Smooth muscle cell (in vitro differentiated cells): ENCODE data around the gene SDK2. TPM values are rescaled to one million over a fixed set of nuclear protein-coding genes. Genes with fewer than 3 reads are reported as not detected.
A peak's percentile ranks its signal among the peaks of the same experiment; 100 is the strongest.

Experiments
- DNase-seq: peaks from one replicate; lab custom pipeline; 2025; ENCODE audit not compliant: unreplicated experiment; lab: John Stamatoyannopoulos, UW
- H2AFZ ChIP-seq: fragments of 200-600 bp; sonication (generic); 2 replicates; pipeline ENCODE4 v1.6.0; 2016; ENCODE audit warnings: antibody characterized with exemption, low read depth, mild to moderate bottlenecking
- H3F3A ChIP-seq: fragments of 200-600 bp; sonication (generic); 2 replicates; pipeline ENCODE4 v1.6.0; 2017; ENCODE audit warnings: antibody characterized with exemption, low read depth
- H3K27ac ChIP-seq: fragments of 200-600 bp; sonication (generic); 2 replicates; pipeline ENCODE4 v1.5.1; 2016; ENCODE audit warnings: low read depth, mild to moderate bottlenecking
- H3K27me3 ChIP-seq: fragments of 200-600 bp; sonication (generic); 2 replicates; pipeline ENCODE4 v1.6.1; 2016; ENCODE audit warnings: low read depth, mild to moderate bottlenecking
- H3K36me3 ChIP-seq: fragments of 200-600 bp; sonication (generic); 2 replicates; pipeline ENCODE4 v1.5.1; 2016; ENCODE audit warnings: low read depth
- H3K4me1 ChIP-seq: fragments of 200-600 bp; sonication (generic); 2 replicates; pipeline ENCODE4 v1.5.1; 2016; ENCODE audit warnings: low read depth
- H3K4me2 ChIP-seq: fragments of 200-600 bp; sonication (generic); 2 replicates; pipeline ENCODE4 v1.6.0; 2016; ENCODE audit warnings: mild to moderate bottlenecking
- H3K4me3 ChIP-seq: fragments of 200-600 bp; sonication (generic); 2 replicates; pipeline ENCODE4 v1.5.1; 2016; ENCODE audit warnings: mild to moderate bottlenecking
- H3K79me2 ChIP-seq: fragments of 200-600 bp; sonication (generic); 2 replicates; pipeline ENCODE4 v1.6.0; 2016; ENCODE audit warnings: low read depth, mild to moderate bottlenecking
- H3K9ac ChIP-seq: fragments of 200-600 bp; sonication (generic); 2 replicates; pipeline ENCODE4 v1.6.0; 2016; ENCODE audit warnings: low read depth
- H3K9me3 ChIP-seq: fragments of 200-600 bp; sonication (generic); replicated peaks from 2 replicates; pipeline ENCODE4 v1.5.1; 2016; ENCODE audit warnings: low read depth
- H4K20me1 ChIP-seq: fragments of 200-600 bp; sonication (generic); 2 replicates; pipeline ENCODE4 v1.6.0; 2016; ENCODE audit warnings: low read depth
- WGBS: methylation state at CpG from one replicate; pipeline ENCODE4 v1.1.7; 2016; ENCODE audit warnings: low lambda C conversion rate; 5-methylcytosine and 5-hydroxymethylcytosine counted together
- polyA plus RNA-seq: library from polyadenylated mRNA; unstranded; fragments of >200 nt; fragmentation: Nextera tagmentation; extraction: Ambion mirVana; gene quantifications from 2 replicates; pipeline ENCODE4 v1.2.1, GENCODE V29; 2016
- total RNA-seq: library from RNA; depleted of rRNA; stranded (reverse); fragments of >200 nt; gene quantifications from 2 replicates; pipeline ENCODE4 v1.2.3, GENCODE V29; 2014
- TF ChIP-seq, protein P1 (sequence below): fragments of 200-600 bp; sonication (generic); IDR thresholded peaks from 2 replicates; pipeline ENCODE4 v1.5.1; 2017; ENCODE audit warnings: borderline replicate concordance, mild to moderate bottlenecking, antibody characterized with exemption; ENCODE audit not compliant: insufficient read depth, poor library complexity, severe bottlenecking

Gene SDK2
- total and polyA plus RNA-seq, 2 experiments from 2014 or later = 4.6 to 6.5 TPM

DNA sequence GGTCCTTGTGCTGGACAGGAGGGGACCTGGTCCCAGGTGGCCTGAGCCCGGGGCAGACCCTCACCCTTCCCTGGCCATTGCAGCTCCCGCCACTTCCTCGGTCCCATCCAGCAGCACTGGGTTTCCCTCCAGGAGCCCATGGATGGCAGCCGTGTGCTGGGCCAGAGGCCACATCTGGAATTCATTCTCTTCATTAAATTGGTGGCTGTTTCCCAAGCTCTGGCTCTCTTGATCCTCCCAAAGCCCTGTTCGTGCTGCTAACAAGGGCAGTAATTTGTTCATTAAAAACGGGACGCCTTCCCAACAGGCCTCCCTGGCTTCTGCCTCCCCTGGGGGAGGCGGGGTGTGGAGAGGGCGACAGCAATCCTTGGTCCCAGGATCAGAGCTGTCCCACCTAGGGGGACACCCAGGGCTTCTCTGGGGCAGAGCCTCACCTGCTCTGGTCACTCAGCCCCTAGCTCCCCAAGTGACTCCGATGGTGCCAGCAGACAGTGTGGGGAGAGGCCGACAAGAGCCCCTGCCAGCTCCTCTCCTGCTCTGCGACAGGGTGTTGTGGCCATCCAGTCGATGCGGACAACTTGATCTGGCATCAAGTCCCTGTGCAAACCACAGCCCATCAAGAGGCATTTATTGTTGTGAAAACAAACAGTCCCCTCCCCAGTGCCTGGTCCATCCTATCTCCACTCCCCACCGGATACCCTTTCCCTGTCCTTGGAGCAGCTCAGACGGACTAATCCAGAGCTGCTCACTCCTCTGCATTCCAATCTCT lies 44.0 kb downstream of the SDK2 start:
- H3K27ac ChIP-seq = peak overlapping the region; percentile 75
- H3K9ac ChIP-seq = no peak overlapping the region
- peaks cover 17% of the 10 kb centered on the region for H4K20me1 ChIP-seq
- H3K36me3 ChIP-seq = no peaks in the 10 kb centered on the region
- H3K79me2 ChIP-seq = no peaks in the 10 kb centered on the region
- peak overlapping the region; percentile 52 for H3K4me2 ChIP-seq
- no peaks in the 10 kb centered on the region for H3K9me3 ChIP-seq
- DNase-seq = no peak
- H3K27me3 ChIP-seq = no peaks in the 10 kb centered on the region
- H3K4me3 ChIP-seq = no peak overlapping the region
- H2AFZ ChIP-seq = no peak overlapping the region
- peaks cover 6% of the 10 kb centered on the region for H3K4me1 ChIP-seq
- no peaks in the 10 kb centered on the region for H3F3A ChIP-seq
- WGBS = 41% methylated on average over 16 of the region's 16 CpGs
- TF ChIP-seq, protein P1, sequence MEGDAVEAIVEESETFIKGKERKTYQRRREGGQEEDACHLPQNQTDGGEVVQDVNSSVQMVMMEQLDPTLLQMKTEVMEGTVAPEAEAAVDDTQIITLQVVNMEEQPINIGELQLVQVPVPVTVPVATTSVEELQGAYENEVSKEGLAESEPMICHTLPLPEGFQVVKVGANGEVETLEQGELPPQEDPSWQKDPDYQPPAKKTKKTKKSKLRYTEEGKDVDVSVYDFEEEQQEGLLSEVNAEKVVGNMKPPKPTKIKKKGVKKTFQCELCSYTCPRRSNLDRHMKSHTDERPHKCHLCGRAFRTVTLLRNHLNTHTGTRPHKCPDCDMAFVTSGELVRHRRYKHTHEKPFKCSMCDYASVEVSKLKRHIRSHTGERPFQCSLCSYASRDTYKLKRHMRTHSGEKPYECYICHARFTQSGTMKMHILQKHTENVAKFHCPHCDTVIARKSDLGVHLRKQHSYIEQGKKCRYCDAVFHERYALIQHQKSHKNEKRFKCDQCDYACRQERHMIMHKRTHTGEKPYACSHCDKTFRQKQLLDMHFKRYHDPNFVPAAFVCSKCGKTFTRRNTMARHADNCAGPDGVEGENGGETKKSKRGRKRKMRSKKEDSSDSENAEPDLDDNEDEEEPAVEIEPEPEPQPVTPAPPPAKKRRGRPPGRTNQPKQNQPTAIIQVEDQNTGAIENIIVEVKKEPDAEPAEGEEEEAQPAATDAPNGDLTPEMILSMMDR = no peak

DNA sequence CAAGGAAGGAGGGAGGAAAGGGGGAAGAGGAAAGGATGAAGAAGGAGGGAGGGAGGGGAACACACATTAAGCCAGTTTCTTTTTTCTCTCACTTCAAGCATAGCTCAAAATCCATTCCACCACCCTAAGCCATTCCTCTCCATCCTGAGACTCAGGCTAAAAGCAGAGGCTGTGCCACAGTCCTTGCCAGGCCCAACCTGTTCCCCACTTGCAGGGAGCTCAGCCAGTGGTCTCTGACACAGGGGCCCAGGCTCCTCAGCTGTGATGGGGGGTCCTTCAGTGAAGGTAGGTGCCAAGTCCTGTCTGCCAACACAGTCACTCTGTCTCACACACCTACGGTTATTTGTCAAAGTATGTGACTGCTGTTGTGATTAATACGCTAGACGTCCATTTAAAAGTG lies 44.6 kb downstream of the SDK2 start:
- no peaks in the 10 kb centered on the region for H3F3A ChIP-seq
- H3K79me2 ChIP-seq = no peaks in the 10 kb centered on the region
- H3K4me2 ChIP-seq = peak overlapping the region; percentile 52
- no peak overlapping the region for H2AFZ ChIP-seq
- no peak for DNase-seq
- peaks cover 6% of the 10 kb centered on the region for H3K4me1 ChIP-seq
- H3K27ac ChIP-seq = peak overlapping the region; percentile 75
- no peaks in the 10 kb centered on the region for H3K36me3 ChIP-seq
- H4K20me1 ChIP-seq = peaks cover 19% of the 10 kb centered on the region
- H3K27me3 ChIP-seq = no peaks in the 10 kb centered on the region
- H3K9ac ChIP-seq = no peak overlapping the region
- no peak overlapping the region for H3K4me3 ChIP-seq
- 64% methylated on average over 3 of the region's 3 CpGs for WGBS
- H3K9me3 ChIP-seq = no peaks in the 10 kb centered on the region
- TF ChIP-seq, protein P1 = no peak

DNA sequence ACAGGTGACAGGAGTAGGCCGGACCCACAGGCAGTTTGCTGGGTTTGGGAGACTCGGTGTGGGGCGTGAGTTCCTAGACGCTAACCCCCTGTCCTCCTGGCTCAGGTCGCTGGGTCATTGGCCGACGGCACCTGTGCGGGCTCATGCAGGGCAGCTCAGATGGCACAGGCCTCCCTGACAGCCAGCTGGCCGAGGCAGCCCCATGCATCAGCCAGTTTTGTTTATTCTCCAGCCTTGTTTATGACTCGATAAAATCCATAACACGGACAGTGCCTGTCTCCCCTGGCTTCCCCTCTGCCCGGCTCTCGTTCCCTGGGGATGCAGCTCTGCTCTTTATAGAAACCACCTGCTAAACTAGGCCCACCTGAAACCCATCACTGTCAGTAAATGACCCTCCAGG lies 46.0 kb downstream of the SDK2 start:
- TF ChIP-seq, protein P1 = no peak
- H3K9ac ChIP-seq = no peak overlapping the region
- H3K36me3 ChIP-seq = no peaks in the 10 kb centered on the region
- no peaks in the 10 kb centered on the region for H3K27me3 ChIP-seq
- 96% methylated on average over 13 of the region's 13 CpGs for WGBS
- no peak overlapping the region for H3K4me3 ChIP-seq
- H3K4me2 ChIP-seq = no peak overlapping the region
- no peak overlapping the region for H3K27ac ChIP-seq
- H3K9me3 ChIP-seq = no peaks in the 10 kb centered on the region
- peaks cover 6% of the 10 kb centered on the region for H3K4me1 ChIP-seq
- no peak for DNase-seq
- H3F3A ChIP-seq = no peaks in the 10 kb centered on the region
- no peaks in the 10 kb centered on the region for H3K79me2 ChIP-seq
- peaks cover 32% of the 10 kb centered on the region for H4K20me1 ChIP-seq
- H2AFZ ChIP-seq = no peak overlapping the region

DNA sequence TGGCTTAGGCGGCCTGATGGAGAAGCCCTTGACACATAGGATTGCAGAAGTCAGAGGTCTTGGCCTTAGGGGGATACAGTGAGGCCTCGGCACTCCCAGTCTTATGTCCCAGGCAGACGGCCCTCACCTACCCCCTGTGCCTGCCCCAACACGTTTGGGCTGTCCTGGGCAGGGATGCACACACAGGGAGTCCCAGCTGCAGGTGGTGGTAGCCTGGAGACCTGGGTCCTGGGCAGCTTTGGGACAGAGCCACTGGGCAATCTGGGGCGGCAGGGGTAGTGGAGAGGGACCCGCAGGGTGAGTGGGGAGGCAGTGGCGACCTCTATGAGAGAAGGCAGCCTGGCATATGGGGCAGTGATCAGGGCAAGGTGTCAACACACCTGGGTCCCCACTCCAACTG lies 48.3 kb downstream of the SDK2 start:
- no peaks in the 10 kb centered on the region for H3K9me3 ChIP-seq
- H3K36me3 ChIP-seq = no peaks in the 10 kb centered on the region
- H3K4me3 ChIP-seq = no peak overlapping the region
- peaks cover 6% of the 10 kb centered on the region for H3K4me1 ChIP-seq
- H3K9ac ChIP-seq = no peak overlapping the region
- TF ChIP-seq, protein P1 = no peak
- WGBS = 86% methylated on average over 7 of the region's 7 CpGs
- H4K20me1 ChIP-seq = peaks cover 51% of the 10 kb centered on the region
- no peaks in the 10 kb centered on the region for H3F3A ChIP-seq
- no peaks in the 10 kb centered on the region for H3K27me3 ChIP-seq
- H3K4me2 ChIP-seq = no peak overlapping the region
- H2AFZ ChIP-seq = no peak overlapping the region
- DNase-seq = no peak
- no peaks in the 10 kb centered on the region for H3K79me2 ChIP-seq
- no peak overlapping the region for H3K27ac ChIP-seq
